ENCODE data around the gene GAREM1. TPM values are rescaled to one million over a fixed set of nuclear protein-coding genes. Genes with fewer than 3 reads are reported as not detected.

Gene GAREM1
- total RNA-seq, 1 experiment from 2014 or later = 7.0 TPM

GRCh38 chr18:32326450-32327308 is 144.0 kb downstream of the GAREM1 start:
- POLR2A ChIA-PET = no interaction called here
- H3K36me3 Mint-ChIP-seq = no peaks in the 10 kb centered on the region
- TF ChIP-seq USF1 (CRISPR knock-in tag; IDR thresholded peaks at IDR 0.05) (no peak), CBFB (CRISPR knock-in tag; IDR thresholded peaks at IDR 0.05; ENCODE audit: low read depth) (no peak), GTF2I (CRISPR knock-in tag; conservative IDR thresholded peaks at IDR 0.05) (no peak), FOXP4 (CRISPR knock-in tag; IDR thresholded peaks at IDR 0.05) (no peak), NFYB (CRISPR knock-in tag; conservative IDR thresholded peaks at IDR 0.05; ENCODE audit: low read depth) (no peak), HMGXB4 (CRISPR knock-in tag; IDR thresholded peaks at IDR 0.05) (no peak), ATF1 (CRISPR knock-in tag; IDR thresholded peaks at IDR 0.05) (no peak), SP1 (CRISPR knock-in tag; conservative IDR thresholded peaks at IDR 0.05) (no peak), PREB (CRISPR knock-in tag; IDR thresholded peaks at IDR 0.05; ENCODE audit: borderline replicate concordance) (no peak), RELA (CRISPR knock-in tag; IDR thresholded peaks at IDR 0.05; ENCODE audit: borderline replicate concordance) (no peak), OVOL2 (CRISPR knock-in tag; IDR thresholded peaks at IDR 0.05; ENCODE audit: borderline replicate concordance) (no peak), ARID4B (CRISPR knock-in tag; IDR thresholded peaks at IDR 0.05; ENCODE audit: borderline replicate concordance) (no peak), CREB1 (CRISPR knock-in tag; IDR thresholded peaks at IDR 0.05) (no peak), EMX1 (CRISPR knock-in tag; IDR thresholded peaks at IDR 0.05) (no peak)
- TF ChIP-seq, protein P1, sequence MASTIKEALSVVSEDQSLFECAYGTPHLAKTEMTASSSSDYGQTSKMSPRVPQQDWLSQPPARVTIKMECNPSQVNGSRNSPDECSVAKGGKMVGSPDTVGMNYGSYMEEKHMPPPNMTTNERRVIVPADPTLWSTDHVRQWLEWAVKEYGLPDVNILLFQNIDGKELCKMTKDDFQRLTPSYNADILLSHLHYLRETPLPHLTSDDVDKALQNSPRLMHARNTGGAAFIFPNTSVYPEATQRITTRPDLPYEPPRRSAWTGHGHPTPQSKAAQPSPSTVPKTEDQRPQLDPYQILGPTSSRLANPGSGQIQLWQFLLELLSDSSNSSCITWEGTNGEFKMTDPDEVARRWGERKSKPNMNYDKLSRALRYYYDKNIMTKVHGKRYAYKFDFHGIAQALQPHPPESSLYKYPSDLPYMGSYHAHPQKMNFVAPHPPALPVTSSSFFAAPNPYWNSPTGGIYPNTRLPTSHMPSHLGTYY (CRISPR knock-in tag; IDR thresholded peaks at IDR 0.05) = no peak
- TF ChIP-seq, protein P2, sequence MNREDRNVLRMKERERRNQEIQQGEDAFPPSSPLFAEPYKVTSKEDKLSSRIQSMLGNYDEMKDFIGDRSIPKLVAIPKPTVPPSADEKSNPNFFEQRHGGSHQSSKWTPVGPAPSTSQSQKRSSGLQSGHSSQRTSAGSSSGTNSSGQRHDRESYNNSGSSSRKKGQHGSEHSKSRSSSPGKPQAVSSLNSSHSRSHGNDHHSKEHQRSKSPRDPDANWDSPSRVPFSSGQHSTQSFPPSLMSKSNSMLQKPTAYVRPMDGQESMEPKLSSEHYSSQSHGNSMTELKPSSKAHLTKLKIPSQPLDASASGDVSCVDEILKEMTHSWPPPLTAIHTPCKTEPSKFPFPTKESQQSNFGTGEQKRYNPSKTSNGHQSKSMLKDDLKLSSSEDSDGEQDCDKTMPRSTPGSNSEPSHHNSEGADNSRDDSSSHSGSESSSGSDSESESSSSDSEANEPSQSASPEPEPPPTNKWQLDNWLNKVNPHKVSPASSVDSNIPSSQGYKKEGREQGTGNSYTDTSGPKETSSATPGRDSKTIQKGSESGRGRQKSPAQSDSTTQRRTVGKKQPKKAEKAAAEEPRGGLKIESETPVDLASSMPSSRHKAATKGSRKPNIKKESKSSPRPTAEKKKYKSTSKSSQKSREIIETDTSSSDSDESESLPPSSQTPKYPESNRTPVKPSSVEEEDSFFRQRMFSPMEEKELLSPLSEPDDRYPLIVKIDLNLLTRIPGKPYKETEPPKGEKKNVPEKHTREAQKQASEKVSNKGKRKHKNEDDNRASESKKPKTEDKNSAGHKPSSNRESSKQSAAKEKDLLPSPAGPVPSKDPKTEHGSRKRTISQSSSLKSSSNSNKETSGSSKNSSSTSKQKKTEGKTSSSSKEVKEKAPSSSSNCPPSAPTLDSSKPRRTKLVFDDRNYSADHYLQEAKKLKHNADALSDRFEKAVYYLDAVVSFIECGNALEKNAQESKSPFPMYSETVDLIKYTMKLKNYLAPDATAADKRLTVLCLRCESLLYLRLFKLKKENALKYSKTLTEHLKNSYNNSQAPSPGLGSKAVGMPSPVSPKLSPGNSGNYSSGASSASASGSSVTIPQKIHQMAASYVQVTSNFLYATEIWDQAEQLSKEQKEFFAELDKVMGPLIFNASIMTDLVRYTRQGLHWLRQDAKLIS (CRISPR knock-in tag; IDR thresholded peaks at IDR 0.05; ENCODE audit: borderline replicate concordance) = no peak
- TF ChIP-seq, protein P3, sequence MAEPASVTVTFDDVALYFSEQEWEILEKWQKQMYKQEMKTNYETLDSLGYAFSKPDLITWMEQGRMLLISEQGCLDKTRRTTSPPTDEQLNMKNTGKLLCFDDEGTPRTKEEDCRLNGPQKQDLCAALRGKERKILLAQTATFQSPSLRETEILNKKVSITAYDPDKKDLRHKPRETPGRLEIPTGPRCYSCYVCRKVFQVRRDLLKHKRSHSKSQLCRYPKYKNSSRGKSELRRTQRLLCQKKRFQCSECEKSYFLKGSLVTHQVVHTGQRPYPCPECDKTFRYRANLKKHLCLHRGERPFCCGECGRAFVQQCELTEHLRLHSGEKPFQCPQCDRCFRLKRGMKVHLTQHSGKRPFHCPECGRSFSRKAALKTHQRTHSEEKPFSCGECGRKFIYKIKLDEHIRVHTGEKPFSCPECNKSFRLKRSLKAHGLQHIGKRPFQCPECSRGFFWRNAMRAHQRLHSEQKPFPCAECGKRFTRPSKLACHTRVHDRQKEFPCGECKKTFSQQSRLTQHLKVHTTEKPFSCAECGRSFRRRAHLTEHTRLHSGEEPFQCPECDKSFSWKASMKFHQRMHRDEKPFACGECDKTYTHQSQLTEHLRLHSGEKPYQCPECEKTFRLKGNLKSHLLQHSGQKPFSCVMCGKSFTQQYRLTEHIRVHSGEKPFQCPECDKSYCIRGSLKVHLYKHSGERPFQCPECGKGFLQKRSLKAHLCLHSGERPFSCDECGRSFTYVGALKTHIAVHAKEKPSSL (CRISPR knock-in tag; conservative IDR thresholded peaks at IDR 0.05) = no peak
- H3K27me3 Mint-ChIP-seq (ENCODE audit: low read depth) = no peaks in the 10 kb centered on the region
- peak overlapping the region; percentile 42 for H3K27ac Mint-ChIP-seq
- ATAC-seq = peak; percentile 62
- CTCF ChIA-PET = interaction anchor here (1.1 to 1.2 kb wide), 2 partner anchors 31 to 144 kb away, joined by 3 to 5 read pairs; partner anchors contain the start of gene GAREM1
- peaks cover 16% of the 10 kb centered on the region for H3K4me1 Mint-ChIP-seq
- no peak for DNase-seq (ENCODE audit: low spot score)
- 0 out of 2 replicates have a peak, but pooled peaks cover 3% of the 10 kb centered on the region for H3K9me3 Mint-ChIP-seq
- H3K4me3 Mint-ChIP-seq = no peak overlapping the region
